K562 (cell line): ENCODE data around the gene CMIP. TPM values are rescaled to one million over a fixed set of nuclear protein-coding genes. Genes with fewer than 3 reads are reported as not detected.

Experiments used
- ATAC-seq: fragments of 200-7000 bp; cut with Tn5 transposase; 3 replicates; pipeline ENCODE4 v1.9.1; 2020; ENCODE audit warnings: moderate library complexity
- BruUV-seq: library from RNA; stranded (reverse); fragments of 400-500 nt; replicated peaks from 2 replicates; lab custom pipeline; 2021; lab: Mats Ljungman, UMichigan
- CTCF ChIA-PET: fragments of 300-600 bp; formaldehyde crosslinking; extraction: SDS; loops from one replicate; lab custom pipeline; 2021; ENCODE audit warnings: low intra/inter-chr PET ratio; lab: Yijun Ruan, JAX
- POLR2A ChIA-PET: fragments of 300-600, 350-650 bp; sonication (Branson Sonifier 250); formaldehyde crosslinking; extraction: SDS; loops from one replicate; lab custom pipeline; 2021; ENCODE audit warnings: antibody characterized with exemption, inconsistent platforms; lab: Yijun Ruan, JAX
- DNase-seq, 4 experiments: peaks; one replicate each; pipeline versions ENCODE4 v3.0.0 to v3.0.0-alpha.2; 2011 to 2018; ENCODE audit warnings: low spot score in 3 of 4, mixed read lengths in 3 of 4; ENCODE audit errors: extremely low read depth in 1 of 4
- FAIRE-seq: peaks from 2 replicates; lab custom pipeline; 2011; peaks lifted over from hg19 to GRCh38; lab: Jason Lieb, UNC
- H2AFZ ChIP-seq: 2 replicates; pipeline ENCODE4 v1.6.0; 2011; ENCODE audit warnings: low read depth, low read length, control low read depth, inconsistent platforms
- H3K27ac ChIP-seq: fragments of 200-600 bp; 3 replicates; pipeline ENCODE4 v1.8.0; 2011; ENCODE audit warnings: low read depth, mild to moderate bottlenecking, control low read depth, inconsistent platforms, low read length, moderate library complexity, mixed read lengths; ENCODE audit errors: extremely low read depth
- H3K27me3 ChIP-seq, 2 experiments: fragments of 300-600 bp in 1 of 2; 2 replicates in 1 of 2; 3 replicates in 1 of 2; pipeline versions ENCODE4 v1.6.0 to v1.8.0; 2011; ENCODE audit warnings: inconsistent platforms in 2 of 2, low read length in 2 of 2, mild to moderate bottlenecking in 1 of 2, mixed read lengths in 1 of 2, moderate library complexity in 1 of 2; ENCODE audit not compliant: control insufficient read depth in 2 of 2, insufficient read depth in 2 of 2
- H3K36me3 ChIP-seq: fragments of 300-600 bp; 3 replicates; pipeline ENCODE4 v1.8.0; 2011; ENCODE audit warnings: mild to moderate bottlenecking, low read length, inconsistent platforms; ENCODE audit not compliant: control insufficient read depth, insufficient read depth
- H3K4me1 ChIP-seq, 2 experiments: fragments of 200-600 bp in 1 of 2; replicated peaks in 1 of 2; 2 replicates in 1 of 2; 3 replicates in 1 of 2; pipeline versions ENCODE4 v1.5.1 to v1.8.0; 2011; ENCODE audit warnings: inconsistent platforms in 2 of 2, low read length in 2 of 2, mild to moderate bottlenecking in 1 of 2, mixed read lengths in 1 of 2, moderate library complexity in 1 of 2; ENCODE audit not compliant: control insufficient read depth in 2 of 2, insufficient read depth in 2 of 2
- H3K4me2 ChIP-seq: 2 replicates; pipeline ENCODE4 v1.6.1; 2011; ENCODE audit warnings: low read length, control low read depth, inconsistent platforms, mixed read lengths; ENCODE audit not compliant: insufficient read depth
- H3K4me3 ChIP-seq: fragments of 200-600 bp; sonication (generic), shearing (Covaris generic); 2 replicates; pipeline ENCODE4 v1.5.1; 2016; ENCODE audit warnings: control low read depth, inconsistent platforms
- H3K79me2 ChIP-seq: fragments of 200-600 bp; 3 replicates; pipeline ENCODE4 v1.8.0; 2011; ENCODE audit warnings: low read length, inconsistent platforms; ENCODE audit not compliant: control insufficient read depth, insufficient read depth
- H3K9ac ChIP-seq, 2 experiments: 2 replicates each; pipeline versions ENCODE4 v1.6.0 to v1.6.1; 2011; ENCODE audit warnings: low read depth in 2 of 2, low read length in 2 of 2, control low read depth in 1 of 2, inconsistent platforms in 1 of 2, mild to moderate bottlenecking in 1 of 2, mixed read lengths in 1 of 2; ENCODE audit not compliant: insufficient read depth in 1 of 2
- H3K9me1 ChIP-seq: one replicate; pipeline ENCODE4 v1.6.0; 2011; ENCODE audit warnings: inconsistent platforms, mild to moderate bottlenecking, low read length, moderate library complexity; ENCODE audit not compliant: control insufficient read depth, insufficient read depth
- H3K9me3 ChIP-seq: replicated peaks from 2 replicates; pipeline ENCODE4 v1.5.1; 2011; ENCODE audit warnings: low read depth, low read length, inconsistent platforms; ENCODE audit not compliant: control insufficient read depth, insufficient read depth
- H4K20me1 ChIP-seq: replicated peaks from 2 replicates; pipeline ENCODE4 v1.6.1; 2011; ENCODE audit warnings: low read length, inconsistent platforms, mixed read lengths; ENCODE audit not compliant: control insufficient read depth, insufficient read depth
- CBFB ChIP-seq: sonication (generic); formaldehyde crosslinking; IDR thresholded peaks from 2 replicates; pipeline ENCODE4 v1.4.0; 2020; ENCODE audit warnings: mild to moderate bottlenecking, missing genetic modification reagents
- CTBP1 ChIP-seq: fragments of 450-650 bp; IDR thresholded peaks from 2 replicates; pipeline ENCODE4 v1.6.1; 2016; ENCODE audit warnings: borderline replicate concordance
- E2F3 ChIP-seq: fragments of 250-450 bp; sonication (Bioruptor Pico); IDR thresholded peaks from 2 replicates; pipeline ENCODE4 v1.4.0; 2020; ENCODE audit warnings: mild to moderate bottlenecking
- WGBS: fragments of 100-300 bp; shearing (Covaris generic); methylation state at CpG from one replicate; pipeline ENCODE4 v1.1.6; 2016; ENCODE audit warnings: low coverage, mixed read lengths; ENCODE audit not compliant: insufficient coverage; ENCODE audit errors: missing lambda C conversion rate; 5-methylcytosine and 5-hydroxymethylcytosine counted together
- in situ Hi-C: fragments of 300-500 bp; cut with MboI; formaldehyde crosslinking; loops from 4 replicates; pipeline ENCODE4 v1.15.0; 2018; ENCODE audit warnings: inconsistent platforms, mixed read lengths
- intact Hi-C: fragments of 100-400 bp; cut with micrococcal nuclease; formaldehyde crosslinking; loops from 2 replicates; pipeline ENCODE4 v1.14.2; 2022
- polyA plus RNA-seq, 8 experiments: library from polyadenylated mRNA; depleted of rRNA in 4 of 8; stranded (reverse) in 5 of 8; unstranded in 3 of 8; fragments of >200 nt; fragmentation: Nextera tagmentation in 2 of 8; fragmentation: Illumina TruSeq in 1 of 8; extraction: Ambion mirVana in 2 of 8; extraction: Trizol in 1 of 8; gene quantifications; 2 replicates each; pipeline versions ENCODE4 v1.2.1 to v1.2.3, GENCODE V29; 2011 to 2014; ENCODE audit warnings: inconsistent platforms in 1 of 8, missing spikeins in 1 of 8
- total RNA-seq, 7 experiments: library from RNA; depleted of rRNA in 6 of 7; stranded (reverse); fragments of >200 nt in 6 of 7; fragmentation: Illumina TruSeq in 2 of 7; extraction: Trizol in 2 of 7; gene quantifications; 2 replicates each; pipeline versions ENCODE4 v1.2.1 to v1.2.3, GENCODE V29; 2011 to 2021; ENCODE audit warnings: low replicate concordance in 1 of 7
- TF ChIP-seq, protein P1 (sequence below): fragments of 450-650 bp; IDR thresholded peaks from 2 replicates; pipeline ENCODE4 v1.6.1; 2016
- TF ChIP-seq, protein P2 (sequence below): fragments of 450-650 bp; conservative IDR thresholded peaks from 2 replicates; pipeline ENCODE4 v1.6.1; 2016; ENCODE audit warnings: missing genetic modification characterization, low read depth, mild to moderate bottlenecking, control low read depth, missing compliant biosample characterization

The CMIP gene
- total and polyA plus RNA-seq, 9 of the 15 experiments (the other 6 are each of a cell fraction or from before 2014, with no cell fraction given) = 0.94 to 82.5 (median 10.3) TPM

DNA sequence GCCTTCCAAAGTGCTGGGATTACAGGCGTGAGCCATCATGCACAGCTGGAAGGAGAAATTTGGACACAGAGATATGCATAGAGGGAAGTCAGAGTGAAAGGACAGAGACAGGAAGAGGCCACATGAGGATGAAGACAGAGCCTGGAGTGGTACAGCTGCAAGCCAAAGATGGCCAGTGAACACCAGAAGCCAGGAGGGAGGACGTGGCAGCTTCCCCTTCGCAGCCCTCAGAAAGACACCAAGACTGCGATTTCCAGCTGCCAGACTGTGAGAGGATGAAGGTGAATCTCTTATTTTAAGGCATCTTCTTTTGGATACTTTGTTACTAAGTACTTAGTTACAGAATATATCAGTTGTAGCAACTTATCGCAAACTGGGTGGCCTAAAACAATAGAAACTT lies 274.0 kb downstream of the CMIP start:
- Histone ChIP-seq H3K9me3 (no peaks in the 10 kb centered on the region; the same call in 1 of the 2 replicates), H3K27me3 (no peaks in the 10 kb centered on the region), H3K27ac (no peak overlapping the region; the same call in 2 of the 3 replicates), H3K36me3 (no peaks in the 10 kb centered on the region), H3K9me1 (no peaks in the 10 kb centered on the region), H3K4me3 (no peak overlapping the region), H3K79me2 (no peaks in the 10 kb centered on the region), H4K20me1 (no peaks in the 10 kb centered on the region; the same call in 1 of the 2 replicates), H2AFZ (peak overlapping the region; percentile 84), H3K4me1 (peaks cover 19 to 20% of the 10 kb centered on the region in 2 experiments)
- POLR2A ChIA-PET = interaction anchor here (0.9 to 1.0 kb wide), 2 partner anchors 8 to 331 kb away, joined by 3 read pairs; no protein-coding TSS in a partner anchor
- BruUV-seq = no TSS peak
- ATAC-seq (peak; percentile 17), DNase-seq (peak in 1 of 4 experiments; percentile 15)
- in situ Hi-C loops = no loop called here
- 23% methylated on average over 5 of the region's 5 CpGs for WGBS
- TF ChIP-seq CTBP1 (peak; percentile 41; the same call in 1 of the 2 replicates), CBFB (0 out of 2 replicates have a peak, but pooled peaks have one; percentile 27)
- TF ChIP-seq, protein P1, sequence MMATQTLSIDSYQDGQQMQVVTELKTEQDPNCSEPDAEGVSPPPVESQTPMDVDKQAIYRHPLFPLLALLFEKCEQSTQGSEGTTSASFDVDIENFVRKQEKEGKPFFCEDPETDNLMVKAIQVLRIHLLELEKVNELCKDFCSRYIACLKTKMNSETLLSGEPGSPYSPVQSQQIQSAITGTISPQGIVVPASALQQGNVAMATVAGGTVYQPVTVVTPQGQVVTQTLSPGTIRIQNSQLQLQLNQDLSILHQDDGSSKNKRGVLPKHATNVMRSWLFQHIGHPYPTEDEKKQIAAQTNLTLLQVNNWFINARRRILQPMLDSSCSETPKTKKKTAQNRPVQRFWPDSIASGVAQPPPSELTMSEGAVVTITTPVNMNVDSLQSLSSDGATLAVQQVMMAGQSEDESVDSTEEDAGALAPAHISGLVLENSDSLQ = no peak
- TF ChIP-seq, all 486 proteins: peak for 2
- no peak for FAIRE-seq
- H3K4me2 ChIP-seq = peak overlapping the region; percentile 66
- CTCF ChIA-PET = no interaction called here
- intact Hi-C loops = no loop called here
- H3K9ac ChIP-seq = peak overlapping the region in 1 of 2 experiments; percentile 77; a peak in 1 of 4 replicates

DNA sequence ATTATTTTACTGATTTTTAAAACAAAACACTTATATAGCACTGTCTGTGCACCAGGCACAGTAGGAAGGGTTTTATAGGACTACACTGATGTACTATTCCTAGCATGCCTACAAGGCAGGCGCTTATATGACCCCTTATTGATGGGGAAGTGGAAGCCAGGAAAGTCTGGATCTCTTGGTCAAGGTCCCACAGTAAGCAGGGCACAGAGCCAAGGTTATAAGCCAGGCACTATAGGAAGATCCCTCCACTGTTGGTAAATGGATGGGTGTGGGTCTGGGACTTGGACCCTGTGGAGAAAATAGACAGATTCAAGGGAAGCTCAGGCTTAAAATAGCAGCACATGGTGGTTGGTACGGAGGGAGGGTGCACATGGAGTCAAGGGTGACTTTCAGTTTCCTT lies 275.4 kb downstream of the CMIP start:
- no peak overlapping the region for H3K27ac ChIP-seq
- WGBS = 73% methylated on average over 2 of the region's 2 CpGs
- BruUV-seq = no TSS peak

More for the DNA sequence above, 275.4 kb downstream of the CMIP start:
- Histone ChIP-seq H2AFZ (no peak overlapping the region), H3K79me2 (no peaks in the 10 kb centered on the region), H3K9me3 (no peaks in the 10 kb centered on the region; the same call in 1 of the 2 replicates), H4K20me1 (no peaks in the 10 kb centered on the region; the same call in 1 of the 2 replicates), H3K4me3 (no peak overlapping the region), H3K4me2 (no peak overlapping the region), H3K27me3 (peaks cover 3 to 8% of the 10 kb centered on the region in 2 experiments; a peak in 4 of 5 replicates), H3K9ac (no peak overlapping the region), H3K36me3 (no peaks in the 10 kb centered on the region), H3K4me1 (peaks cover 7 to 15% of the 10 kb centered on the region in 2 experiments), H3K9me1 (no peaks in the 10 kb centered on the region)
- CTCF ChIA-PET = interaction anchor here (1.3 to 2.3 kb wide), 2 partner anchors 351 to 354 kb away, joined by 3 to 13 read pairs; no protein-coding TSS in a partner anchor
- in situ Hi-C loops = loop anchor here (5.0 kb wide), 1 partner anchor 358 kb away; no protein-coding TSS in a partner anchor
- POLR2A ChIA-PET = no interaction called here
- TF ChIP-seq, protein P2, sequence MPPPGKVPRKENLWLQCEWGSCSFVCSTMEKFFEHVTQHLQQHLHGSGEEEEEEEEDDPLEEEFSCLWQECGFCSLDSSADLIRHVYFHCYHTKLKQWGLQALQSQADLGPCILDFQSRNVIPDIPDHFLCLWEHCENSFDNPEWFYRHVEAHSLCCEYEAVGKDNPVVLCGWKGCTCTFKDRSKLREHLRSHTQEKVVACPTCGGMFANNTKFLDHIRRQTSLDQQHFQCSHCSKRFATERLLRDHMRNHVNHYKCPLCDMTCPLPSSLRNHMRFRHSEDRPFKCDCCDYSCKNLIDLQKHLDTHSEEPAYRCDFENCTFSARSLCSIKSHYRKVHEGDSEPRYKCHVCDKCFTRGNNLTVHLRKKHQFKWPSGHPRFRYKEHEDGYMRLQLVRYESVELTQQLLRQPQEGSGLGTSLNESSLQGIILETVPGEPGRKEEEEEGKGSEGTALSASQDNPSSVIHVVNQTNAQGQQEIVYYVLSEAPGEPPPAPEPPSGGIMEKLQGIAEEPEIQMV = no peak
- TF ChIP-seq E2F3 (CRISPR knock-in tag) = no peak
- ATAC-seq (no peak), FAIRE-seq (no peak), DNase-seq (no peak)
- intact Hi-C loops = loop anchor here (5.0 kb wide), 2 partner anchors 138 to 513 kb away; no protein-coding TSS in a partner anchor
